Liver (tissue), 3 donors: ENCODE results near the gene RPS6KA5.

Source experiments
- GABPA ChIP-seq, 2 donors: IDR thresholded peaks in 1 of 2; conservative IDR thresholded peaks in 1 of 2; 2 replicates each; pipeline ENCODE4 v1.6.1; 2016; ENCODE audit warnings: antibody characterized with exemption in 2 of 2, mild to moderate bottlenecking in 1 of 2, moderate library complexity in 1 of 2
- HNF4G ChIP-seq: IDR thresholded peaks from 2 replicates; pipeline ENCODE4 v1.6.1; 2016; ENCODE audit warnings: antibody characterized with exemption
- SP1 ChIP-seq: IDR thresholded peaks from 2 replicates; pipeline ENCODE4 v1.6.1; 2018; ENCODE audit warnings: antibody characterized with exemption, mild to moderate bottlenecking
- TAF1 ChIP-seq: conservative IDR thresholded peaks from 2 replicates; pipeline ENCODE4 v1.6.1; 2016; ENCODE audit warnings: antibody characterized with exemption, mild to moderate bottlenecking
- YY1 ChIP-seq: IDR thresholded peaks from 2 replicates; pipeline ENCODE4 v1.6.1; 2016; ENCODE audit warnings: antibody characterized with exemption, mild to moderate bottlenecking
- TF ChIP-seq, protein P1 (sequence below): fragments of 150-350 bp; IDR thresholded peaks from 2 replicates; pipeline ENCODE4 v1.5.1; 2017; ENCODE audit warnings: improper control_type of control experiment, low read depth, low read length; ENCODE audit not compliant: missing input control
- TF ChIP-seq, protein P2 (sequence below): IDR thresholded peaks from 2 replicates; pipeline ENCODE4 v1.6.1; 2016; ENCODE audit warnings: antibody characterized with exemption, mild to moderate bottlenecking
- TF ChIP-seq, protein P3 (sequence below): IDR thresholded peaks from 2 replicates; pipeline ENCODE4 v1.6.1; 2016; ENCODE audit warnings: antibody characterized with exemption
- TF ChIP-seq, protein P4 (sequence below): IDR thresholded peaks from 2 replicates; pipeline ENCODE4 v1.6.1; 2016; ENCODE audit warnings: antibody characterized with exemption
- donor health status: healthy.
- donor health status: healthy.

- TF ChIP-seq TAF1 (no peak), GABPA (IDR thresholded peaks at IDR 0.05 in 1 of 2, conservative IDR thresholded peaks at IDR 0.05 in 1 of 2) (no peak), HNF4G (no peak), YY1 (no peak), SP1 (no peak)
- TF ChIP-seq, protein P1, sequence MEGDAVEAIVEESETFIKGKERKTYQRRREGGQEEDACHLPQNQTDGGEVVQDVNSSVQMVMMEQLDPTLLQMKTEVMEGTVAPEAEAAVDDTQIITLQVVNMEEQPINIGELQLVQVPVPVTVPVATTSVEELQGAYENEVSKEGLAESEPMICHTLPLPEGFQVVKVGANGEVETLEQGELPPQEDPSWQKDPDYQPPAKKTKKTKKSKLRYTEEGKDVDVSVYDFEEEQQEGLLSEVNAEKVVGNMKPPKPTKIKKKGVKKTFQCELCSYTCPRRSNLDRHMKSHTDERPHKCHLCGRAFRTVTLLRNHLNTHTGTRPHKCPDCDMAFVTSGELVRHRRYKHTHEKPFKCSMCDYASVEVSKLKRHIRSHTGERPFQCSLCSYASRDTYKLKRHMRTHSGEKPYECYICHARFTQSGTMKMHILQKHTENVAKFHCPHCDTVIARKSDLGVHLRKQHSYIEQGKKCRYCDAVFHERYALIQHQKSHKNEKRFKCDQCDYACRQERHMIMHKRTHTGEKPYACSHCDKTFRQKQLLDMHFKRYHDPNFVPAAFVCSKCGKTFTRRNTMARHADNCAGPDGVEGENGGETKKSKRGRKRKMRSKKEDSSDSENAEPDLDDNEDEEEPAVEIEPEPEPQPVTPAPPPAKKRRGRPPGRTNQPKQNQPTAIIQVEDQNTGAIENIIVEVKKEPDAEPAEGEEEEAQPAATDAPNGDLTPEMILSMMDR = no peak
- TF ChIP-seq, protein P2, sequence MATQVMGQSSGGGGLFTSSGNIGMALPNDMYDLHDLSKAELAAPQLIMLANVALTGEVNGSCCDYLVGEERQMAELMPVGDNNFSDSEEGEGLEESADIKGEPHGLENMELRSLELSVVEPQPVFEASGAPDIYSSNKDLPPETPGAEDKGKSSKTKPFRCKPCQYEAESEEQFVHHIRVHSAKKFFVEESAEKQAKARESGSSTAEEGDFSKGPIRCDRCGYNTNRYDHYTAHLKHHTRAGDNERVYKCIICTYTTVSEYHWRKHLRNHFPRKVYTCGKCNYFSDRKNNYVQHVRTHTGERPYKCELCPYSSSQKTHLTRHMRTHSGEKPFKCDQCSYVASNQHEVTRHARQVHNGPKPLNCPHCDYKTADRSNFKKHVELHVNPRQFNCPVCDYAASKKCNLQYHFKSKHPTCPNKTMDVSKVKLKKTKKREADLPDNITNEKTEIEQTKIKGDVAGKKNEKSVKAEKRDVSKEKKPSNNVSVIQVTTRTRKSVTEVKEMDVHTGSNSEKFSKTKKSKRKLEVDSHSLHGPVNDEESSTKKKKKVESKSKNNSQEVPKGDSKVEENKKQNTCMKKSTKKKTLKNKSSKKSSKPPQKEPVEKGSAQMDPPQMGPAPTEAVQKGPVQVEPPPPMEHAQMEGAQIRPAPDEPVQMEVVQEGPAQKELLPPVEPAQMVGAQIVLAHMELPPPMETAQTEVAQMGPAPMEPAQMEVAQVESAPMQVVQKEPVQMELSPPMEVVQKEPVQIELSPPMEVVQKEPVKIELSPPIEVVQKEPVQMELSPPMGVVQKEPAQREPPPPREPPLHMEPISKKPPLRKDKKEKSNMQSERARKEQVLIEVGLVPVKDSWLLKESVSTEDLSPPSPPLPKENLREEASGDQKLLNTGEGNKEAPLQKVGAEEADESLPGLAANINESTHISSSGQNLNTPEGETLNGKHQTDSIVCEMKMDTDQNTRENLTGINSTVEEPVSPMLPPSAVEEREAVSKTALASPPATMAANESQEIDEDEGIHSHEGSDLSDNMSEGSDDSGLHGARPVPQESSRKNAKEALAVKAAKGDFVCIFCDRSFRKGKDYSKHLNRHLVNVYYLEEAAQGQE = no peak
- TF ChIP-seq, protein P3, sequence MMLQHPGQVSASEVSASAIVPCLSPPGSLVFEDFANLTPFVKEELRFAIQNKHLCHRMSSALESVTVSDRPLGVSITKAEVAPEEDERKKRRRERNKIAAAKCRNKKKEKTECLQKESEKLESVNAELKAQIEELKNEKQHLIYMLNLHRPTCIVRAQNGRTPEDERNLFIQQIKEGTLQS = no peak
- TF ChIP-seq, protein P4, sequence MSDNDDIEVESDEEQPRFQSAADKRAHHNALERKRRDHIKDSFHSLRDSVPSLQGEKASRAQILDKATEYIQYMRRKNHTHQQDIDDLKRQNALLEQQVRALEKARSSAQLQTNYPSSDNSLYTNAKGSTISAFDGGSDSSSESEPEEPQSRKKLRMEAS = no peak
Observed at GRCh38 chr14:90830931-90831701, 229.3 kb downstream of the RPS6KA5 start.
